Thyroid gland (tissue), 4 donors: Measurements from ENCODE around the gene LMBRD1.

ENCODE experiments used
- POLR2A ChIP-seq, 2 donors: fragments of 450-650 bp; IDR thresholded peaks; one replicate each; pipeline ENCODE4 v1.6.1; 2017; ENCODE audit warnings: antibody characterized with exemption in 2 of 2, mild to moderate bottlenecking in 2 of 2, moderate library complexity in 1 of 2
- TF ChIP-seq, protein P1 (sequence below), 6 experiments: fragments of 200-600 bp in 3 of 6; fragments of 450-650 bp in 3 of 6; sonication (generic) in 3 of 6; IDR thresholded peaks; one replicate each; pipeline ENCODE4 v1.5.1; 2016 to 2019; ENCODE audit warnings: antibody characterized with exemption in 6 of 6, mild to moderate bottlenecking in 2 of 6, inconsistent platforms in 1 of 6, moderate library complexity in 1 of 6

DNA sequence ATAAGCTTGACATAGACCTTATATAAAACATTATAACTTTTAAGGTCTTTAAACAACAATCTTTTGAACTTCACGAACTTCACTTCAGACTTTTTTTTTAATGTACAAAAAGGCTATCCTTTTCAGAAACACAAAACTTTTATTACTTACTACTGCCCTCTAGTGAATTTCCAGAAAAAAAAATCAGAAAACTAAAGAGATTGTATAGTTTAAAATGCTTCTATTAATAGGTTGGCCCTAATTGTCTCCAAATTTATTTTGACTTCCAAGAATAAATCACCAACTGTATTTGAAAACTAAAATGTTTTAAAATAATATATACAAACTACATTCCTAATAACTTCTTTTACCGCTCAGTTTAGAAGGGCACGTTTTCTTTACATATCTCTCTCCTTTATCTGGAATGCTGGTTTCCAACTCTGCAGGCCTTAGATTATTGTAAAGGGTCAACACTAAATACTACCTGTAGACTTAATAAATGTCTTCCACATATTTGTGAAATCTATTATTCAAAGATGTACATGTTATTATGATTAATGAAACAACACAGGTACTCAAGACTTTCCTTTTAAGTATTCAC lies 66.8 kb downstream of the LMBRD1 start:
- TF ChIP-seq, protein P1, sequence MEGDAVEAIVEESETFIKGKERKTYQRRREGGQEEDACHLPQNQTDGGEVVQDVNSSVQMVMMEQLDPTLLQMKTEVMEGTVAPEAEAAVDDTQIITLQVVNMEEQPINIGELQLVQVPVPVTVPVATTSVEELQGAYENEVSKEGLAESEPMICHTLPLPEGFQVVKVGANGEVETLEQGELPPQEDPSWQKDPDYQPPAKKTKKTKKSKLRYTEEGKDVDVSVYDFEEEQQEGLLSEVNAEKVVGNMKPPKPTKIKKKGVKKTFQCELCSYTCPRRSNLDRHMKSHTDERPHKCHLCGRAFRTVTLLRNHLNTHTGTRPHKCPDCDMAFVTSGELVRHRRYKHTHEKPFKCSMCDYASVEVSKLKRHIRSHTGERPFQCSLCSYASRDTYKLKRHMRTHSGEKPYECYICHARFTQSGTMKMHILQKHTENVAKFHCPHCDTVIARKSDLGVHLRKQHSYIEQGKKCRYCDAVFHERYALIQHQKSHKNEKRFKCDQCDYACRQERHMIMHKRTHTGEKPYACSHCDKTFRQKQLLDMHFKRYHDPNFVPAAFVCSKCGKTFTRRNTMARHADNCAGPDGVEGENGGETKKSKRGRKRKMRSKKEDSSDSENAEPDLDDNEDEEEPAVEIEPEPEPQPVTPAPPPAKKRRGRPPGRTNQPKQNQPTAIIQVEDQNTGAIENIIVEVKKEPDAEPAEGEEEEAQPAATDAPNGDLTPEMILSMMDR (IDR thresholded peaks at IDR 0.05): peak in 3 of 6 experiments; percentile 8 to 51 (median 41)
- no peak for TF ChIP-seq POLR2A (IDR thresholded peaks at IDR 0.05)
